IPS DF 4.7 (cell line): ENCODE measurements around the gene SPAG8.

ENCODE experiments used
- DNase-seq: peaks from one replicate; pipeline ENCODE4 v3.0.0-alpha.2; 2013; ENCODE audit warnings: low spot score; ENCODE audit errors: extremely low read depth

SPAG8 gene

GRCh38 chr9:35839926-35840325, 27.9 kb upstream of the SPAG8 start:
- no peak for DNase-seq

- DNase-seq = no peak
These were observed 24.5 kb upstream of the SPAG8 start for GRCh38 chr9:35836595-35836994.

DNA sequence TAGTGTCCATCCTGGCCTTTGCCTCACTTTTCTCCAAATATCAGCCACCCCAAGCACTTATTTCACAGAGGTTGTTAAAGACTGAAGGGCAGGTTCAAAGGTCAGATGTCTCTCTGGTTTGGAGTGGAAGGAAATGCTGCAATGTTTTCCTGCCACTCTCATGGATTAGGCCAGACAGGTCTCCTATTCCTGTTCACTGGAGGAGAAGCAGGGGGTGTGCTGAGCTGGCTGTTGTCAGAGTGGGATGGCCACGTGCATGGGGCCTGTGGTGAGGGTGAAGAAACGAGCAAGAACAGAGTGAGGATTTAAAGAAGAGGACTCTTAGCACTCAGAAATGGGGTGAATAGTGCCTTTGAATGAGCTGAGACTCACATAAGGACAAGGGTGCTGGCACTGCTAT, 23.7 kb upstream of the SPAG8 start:
- DNase-seq = no peak

GRCh38 chr9:35835216-35835632, 23.2 kb upstream of the SPAG8 start:
- no peak for DNase-seq

DNA sequence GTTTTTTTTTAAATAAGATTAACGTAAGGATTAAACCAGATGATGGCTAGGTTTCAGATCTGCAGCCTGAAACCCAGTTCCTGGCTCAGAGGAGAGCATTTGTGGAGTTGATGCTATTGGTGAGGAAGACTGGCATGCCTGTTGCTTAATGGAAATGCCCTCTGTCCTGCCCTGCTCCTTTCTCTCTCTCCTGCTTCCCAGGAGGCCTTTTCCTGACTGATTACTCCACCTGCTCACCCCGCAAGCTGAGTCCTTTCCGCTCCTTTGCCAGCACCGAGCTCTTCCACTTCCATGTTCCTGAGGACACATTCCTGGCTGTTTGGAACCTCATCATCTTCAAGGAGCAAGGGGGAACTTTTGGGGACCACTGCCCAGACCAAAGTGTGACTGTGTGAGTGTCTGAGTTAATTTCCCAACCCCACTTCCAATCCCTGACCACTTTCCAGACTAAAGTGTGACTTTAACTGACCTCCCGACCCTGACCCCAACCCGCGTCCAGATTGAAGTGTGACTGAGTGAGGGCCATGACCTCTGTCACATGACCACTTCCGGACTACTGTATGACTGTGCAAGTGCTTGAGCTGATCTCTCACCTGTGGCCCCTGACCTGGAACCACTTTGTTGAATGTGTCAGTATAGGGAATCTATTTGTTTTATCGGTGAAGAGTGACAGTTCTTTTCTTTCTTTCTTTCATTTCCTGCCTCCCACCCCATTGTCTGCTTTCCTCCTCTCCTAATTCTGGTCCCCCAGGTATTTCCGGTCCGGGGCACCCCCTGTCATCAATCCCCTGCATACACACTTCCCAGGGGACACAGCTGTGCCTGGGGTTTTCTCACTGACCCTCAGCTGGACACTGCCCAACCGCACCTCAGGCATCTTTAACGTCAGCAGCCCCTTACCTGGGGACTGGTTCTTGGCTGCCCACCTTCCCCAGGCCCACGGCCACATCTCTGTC, 22.5 kb upstream of the SPAG8 start:
- no peak for DNase-seq

- no peak for DNase-seq
These were observed 20.8 kb upstream of the SPAG8 start for GRCh38 chr9:35832814-35833213.

DNA sequence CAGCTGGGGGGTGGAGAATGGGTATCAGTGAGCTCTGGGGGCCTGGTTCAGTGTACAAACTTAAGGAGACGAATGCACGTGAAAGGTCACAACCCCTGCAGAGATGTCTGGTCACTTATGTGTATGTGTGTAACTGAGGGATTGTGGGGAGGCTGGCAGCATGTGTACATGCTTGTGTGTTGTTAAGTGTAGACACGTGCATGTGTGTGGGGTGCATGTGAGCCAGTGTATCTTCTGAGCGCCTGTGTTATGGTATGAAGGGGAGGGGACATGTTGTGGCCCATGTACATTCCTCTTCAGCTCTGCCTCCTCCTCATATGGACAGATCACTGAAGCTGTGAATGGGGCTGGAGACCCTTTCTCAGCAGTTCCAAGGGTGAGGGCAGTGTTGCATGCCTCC, 19.0 kb upstream of the SPAG8 start:
- no peak for DNase-seq

GRCh38 chr9:35829764-35830096, 17.7 kb upstream of the SPAG8 start:
- no peak for DNase-seq

- DNase-seq = no peak
These were observed 17.2 kb upstream of the SPAG8 start, which contains the start of gene TMEM8B for GRCh38 chr9:35829084-35829763. Gene TMEM8B (plus strand): TSS chr9:35829228. CDS start chr9:35829448, 220 bp downstream.

GRCh38 chr9:35828716-35829083, 16.6 kb upstream of the SPAG8 start, which contains the start of gene FAM221B:
Gene FAM221B (minus strand): TSS chr9:35828732. CDS start chr9:35826161, 2,571 bp downstream.
- DNase-seq = no peak

- DNase-seq = no peak
These were observed 15.4 kb upstream of the SPAG8 start for GRCh38 chr9:35827486-35827885.

GRCh38 chr9:35826071-35826701, 14.1 kb upstream of the SPAG8 start:
- DNase-seq = no peak

DNA sequence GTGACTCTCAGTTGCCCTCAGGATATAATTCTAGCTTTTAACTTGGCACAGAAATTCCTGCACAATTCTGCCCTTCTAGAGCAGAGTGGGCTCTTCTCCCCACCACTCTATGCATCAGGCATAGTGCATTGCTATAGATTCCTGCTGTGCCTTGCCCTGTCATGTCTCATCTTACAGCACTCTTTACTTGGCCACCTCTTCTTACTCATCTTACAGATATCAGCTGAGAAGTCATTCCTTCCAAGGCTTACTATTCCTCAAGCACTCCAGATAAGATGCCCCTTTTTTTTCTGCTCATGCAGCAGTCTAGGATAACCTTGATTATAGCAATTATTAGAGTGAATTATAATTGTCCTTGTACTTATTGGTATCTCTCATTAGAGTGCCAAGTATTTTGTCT, 10.9 kb upstream of the SPAG8 start:
- no peak for DNase-seq

DNA sequence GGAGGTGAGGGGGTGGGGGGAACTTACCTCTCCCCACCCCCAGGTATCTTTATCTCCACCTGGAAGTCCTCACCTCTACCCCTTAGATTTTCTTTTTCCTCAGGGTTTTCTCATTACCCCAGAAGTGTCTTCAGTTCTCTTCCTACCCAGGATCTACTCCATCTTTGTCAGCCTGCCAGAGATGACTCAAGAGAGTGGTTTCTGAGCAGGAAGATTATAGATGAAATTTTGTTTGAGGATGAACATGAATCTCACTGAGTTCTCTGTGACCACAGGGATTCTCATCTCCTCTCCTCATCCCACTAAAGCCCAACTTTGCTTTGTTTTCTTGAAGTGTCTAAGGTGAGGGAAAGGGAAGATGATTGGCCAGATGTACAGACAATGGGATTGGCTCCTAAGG, 8.0 kb upstream of the SPAG8 start:
- DNase-seq = no peak

- DNase-seq = no peak
These were observed 6.3 kb upstream of the SPAG8 start for GRCh38 chr9:35818341-35818740.

- DNase-seq = no peak
These were observed 4.6 kb upstream of the SPAG8 start for GRCh38 chr9:35816708-35817107.

GRCh38 chr9:35814841-35815543, 2.9 kb upstream of the SPAG8 start, which contains the start of gene HINT2:
Gene HINT2 (minus strand): TSS chr9:35815042. CDS start chr9:35814979, 63 bp downstream.
- DNase-seq = no peak

GRCh38 chr9:35814106-35814840, 2.2 kb upstream of the SPAG8 start:
- DNase-seq = no peak

GRCh38 chr9:35813434-35814105, 1.5 kb upstream of the SPAG8 start:
- DNase-seq = no peak

DNA sequence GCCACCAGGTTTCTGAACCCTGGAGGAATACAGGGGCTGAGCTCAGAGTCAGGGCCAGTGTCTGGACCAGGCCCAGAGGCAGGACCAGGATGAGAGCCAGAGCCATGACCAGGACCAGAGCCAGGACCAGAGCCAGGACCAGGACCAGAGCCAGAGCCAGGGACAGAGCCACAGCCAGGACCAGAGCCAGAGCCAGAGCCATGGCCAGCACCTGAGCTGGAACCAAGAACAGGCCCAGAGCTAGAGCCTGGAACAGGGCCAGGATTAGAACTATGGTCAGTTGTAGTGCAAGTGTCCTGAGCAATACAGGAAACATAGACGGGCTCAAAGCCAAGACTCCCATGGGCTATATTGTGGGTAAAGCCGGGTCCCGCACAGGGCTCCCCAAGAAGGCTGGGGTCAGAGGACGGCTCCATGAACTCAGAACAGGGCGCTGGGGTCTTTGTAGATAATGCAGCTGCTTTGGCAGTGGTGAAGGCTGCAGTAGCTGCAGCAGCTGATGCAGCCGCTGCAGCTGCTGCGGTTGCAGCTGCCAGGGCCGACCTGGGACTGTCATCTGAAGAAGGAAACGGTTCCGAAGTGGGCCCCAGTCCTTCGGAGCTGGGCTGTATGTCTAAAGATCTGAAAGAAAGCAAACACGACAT, 559 bp downstream of the SPAG8 start:
- no peak for DNase-seq
